Pons (tissue), 1 donor: ENCODE results near the gene PDE10A.
"Not testable (repeated sequence)": the region's sequence is repeated elsewhere in the genome, so short reads cannot be mapped to it uniquely, and the experiment has no call there.

Source experiments
- DNase-seq: peaks from one replicate; pipeline ENCODE4 v3.0.0-alpha.2; 2016; ENCODE audit warnings: low spot score

PDE10A gene

DNA sequence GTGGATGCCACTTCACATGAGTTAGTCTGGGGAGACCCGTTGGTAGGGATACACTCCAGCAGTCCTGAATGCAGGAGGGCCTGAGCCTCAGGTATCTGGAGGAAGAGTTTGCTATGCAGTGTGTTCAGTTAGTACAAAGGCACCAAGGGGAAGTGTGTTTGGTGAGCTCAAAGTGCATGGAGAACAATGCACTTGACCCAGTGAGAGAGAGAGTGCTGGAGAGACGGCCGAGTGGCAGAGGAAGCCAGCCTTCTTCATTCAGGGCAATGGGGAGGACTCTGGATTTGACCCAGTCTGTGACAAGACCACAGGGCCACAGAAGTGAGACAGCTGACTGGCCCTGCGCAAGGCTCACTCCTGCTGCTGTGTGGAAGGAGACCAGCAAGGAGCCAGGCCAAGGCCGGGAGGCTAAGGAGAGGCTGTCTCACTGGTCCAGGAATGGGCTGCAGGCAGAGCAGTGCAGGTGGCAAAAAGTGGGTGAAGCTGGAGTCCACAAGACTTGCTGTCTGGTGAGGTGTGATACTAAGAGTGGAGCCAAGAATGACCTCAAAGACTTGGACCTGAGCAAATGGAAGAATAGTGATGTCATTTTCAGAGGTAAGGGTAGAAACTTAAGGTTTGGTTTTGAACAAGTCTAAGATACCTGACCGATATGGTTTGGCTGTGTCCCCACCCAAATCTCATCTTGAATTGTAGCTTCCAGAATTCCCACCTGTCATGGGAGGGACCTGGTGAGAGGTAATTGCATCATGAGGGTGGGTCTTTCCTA is 38.0 kb downstream of the PDE10A start:
- DNase-seq: no peak

DNA sequence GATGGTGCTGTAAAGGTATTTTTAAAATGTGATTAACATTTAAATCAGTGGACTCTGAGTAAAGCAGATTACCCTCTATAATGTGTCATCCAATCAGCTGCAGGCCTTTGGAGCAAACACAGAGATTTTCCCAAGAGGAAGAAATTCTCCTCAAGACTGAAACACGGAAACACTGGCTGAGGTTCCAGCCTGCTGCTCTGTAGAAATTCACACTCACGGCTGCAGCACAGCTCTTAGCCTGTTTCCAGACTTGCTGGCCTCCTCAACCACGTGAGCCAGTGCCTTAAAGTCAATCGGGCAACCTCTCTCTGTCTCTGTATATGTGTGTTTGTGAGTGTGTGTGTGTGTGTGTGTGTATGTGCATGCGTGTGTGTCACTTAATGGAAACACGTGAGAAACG is 41.1 kb downstream of the PDE10A start:
- no peak for DNase-seq

- DNase-seq: not testable (repeated sequence)
Observed at GRCh38 chr6:165618891-165619290, 44.1 kb downstream of the PDE10A start.

- DNase-seq: no peak
Observed at GRCh38 chr6:165618241-165618640, 44.8 kb downstream of the PDE10A start.

DNA sequence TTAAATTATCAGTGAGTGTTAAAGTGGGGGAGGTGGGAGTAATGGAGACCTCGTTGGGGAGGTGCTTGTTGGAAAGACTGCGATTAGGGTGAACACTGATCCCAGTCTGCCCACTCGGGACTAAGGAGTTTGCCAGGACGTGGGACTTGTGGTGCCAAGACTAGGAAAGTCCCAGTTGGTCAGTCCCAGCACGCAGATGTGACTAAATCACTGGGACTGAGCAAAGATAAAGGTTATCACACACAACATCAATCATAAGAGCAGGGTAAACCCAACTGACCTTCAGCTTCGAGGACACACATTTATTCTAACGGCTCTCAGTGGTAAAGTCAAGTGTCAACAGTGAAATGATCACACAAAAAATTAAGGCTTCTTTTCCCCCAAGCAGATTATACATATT is 45.5 kb downstream of the PDE10A start:
- no peak for DNase-seq

GRCh38 chr6:165616116-165616515 is 46.9 kb downstream of the PDE10A start:
- DNase-seq: peak; percentile 15

DNA sequence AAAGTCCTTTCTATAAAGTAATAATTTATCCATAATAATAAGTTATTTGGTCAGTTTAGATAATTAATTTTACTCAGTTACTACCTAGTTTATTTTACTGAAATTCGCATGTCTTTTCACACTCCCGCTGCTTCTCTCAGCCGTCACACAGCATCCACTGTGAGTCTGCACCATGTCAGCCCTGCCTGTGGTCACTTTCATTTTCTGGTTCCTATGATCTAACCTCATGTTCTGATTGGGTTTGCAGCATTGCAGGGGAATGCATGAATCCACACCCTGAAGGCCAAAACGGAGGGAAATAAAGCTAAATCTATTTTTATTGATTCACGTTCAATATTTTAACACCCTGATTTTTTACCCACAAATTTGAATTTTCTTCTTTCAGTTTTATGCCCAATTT is 47.4 kb downstream of the PDE10A start:
- DNase-seq: peak; percentile 19

- no peak for DNase-seq
Observed at GRCh38 chr6:165611294-165611693, 51.7 kb downstream of the PDE10A start.

DNA sequence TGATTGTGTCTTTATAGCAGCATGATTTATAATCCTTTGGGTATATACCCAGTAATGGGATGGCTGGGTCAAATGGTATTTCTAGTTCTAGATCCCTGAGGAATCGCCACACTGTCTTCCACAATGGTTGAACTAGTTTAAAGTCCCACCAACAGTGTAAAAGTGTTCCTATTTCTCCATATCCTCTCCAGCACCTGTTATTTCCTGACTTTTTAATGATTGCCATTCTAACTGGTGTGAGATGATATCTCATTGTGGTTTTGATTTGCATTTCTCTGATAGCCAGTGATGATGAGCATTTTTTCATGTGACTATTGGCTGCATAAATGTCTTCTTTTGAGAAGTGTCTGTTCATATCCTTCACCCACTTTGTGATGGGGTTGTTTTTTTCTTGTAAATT is 54.5 kb downstream of the PDE10A start:
- not testable (repeated sequence) for DNase-seq

DNA sequence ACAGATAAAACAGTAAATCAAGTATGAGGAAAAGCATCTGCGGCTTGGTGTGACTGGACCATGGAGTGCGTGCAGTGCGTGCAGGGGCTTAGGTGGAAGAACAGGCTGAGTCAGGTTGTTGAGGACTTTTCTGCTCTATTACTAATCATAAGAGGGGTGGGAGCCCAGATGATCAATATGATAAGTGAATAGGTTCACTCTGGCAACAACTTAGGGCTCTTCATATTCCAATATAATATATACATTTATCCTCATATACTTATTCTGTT is 56.4 kb downstream of the PDE10A start:
- DNase-seq: no peak

- DNase-seq: no peak
Observed at GRCh38 chr6:165605901-165606739, 56.9 kb downstream of the PDE10A start.

DNA sequence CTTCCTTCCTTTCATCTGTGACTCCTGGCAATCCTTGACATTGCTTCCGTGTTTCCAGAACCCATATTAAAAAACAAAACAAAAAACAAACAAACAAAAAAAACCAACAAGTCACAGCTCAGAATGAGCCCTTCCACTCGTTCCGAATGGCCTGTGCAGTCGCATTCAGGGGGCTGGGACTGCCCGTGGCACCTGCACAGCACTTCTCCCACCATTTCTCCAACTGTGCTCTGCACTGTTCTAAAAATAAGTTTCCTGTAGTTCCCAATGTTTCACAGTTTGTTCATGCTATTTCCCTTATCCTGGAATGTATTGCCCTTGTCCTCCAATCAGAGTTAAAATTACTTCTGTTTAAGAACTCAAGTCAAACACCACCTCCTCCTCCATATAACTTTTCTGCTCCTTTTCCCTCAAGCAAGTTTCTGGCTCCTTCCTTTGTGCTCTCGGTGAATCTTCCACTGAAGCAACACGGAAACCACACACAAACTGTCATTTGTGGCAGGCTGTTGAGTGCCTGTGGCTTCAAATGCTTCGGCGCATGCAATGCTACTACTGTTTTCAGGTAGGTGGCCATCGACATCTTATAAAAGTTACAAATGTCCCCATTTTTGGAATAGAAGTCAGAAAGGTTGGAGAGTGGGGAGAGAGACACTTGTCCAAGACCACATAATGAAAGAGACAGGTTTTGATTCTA is 57.7 kb downstream of the PDE10A start:
- DNase-seq: no peak

DNA sequence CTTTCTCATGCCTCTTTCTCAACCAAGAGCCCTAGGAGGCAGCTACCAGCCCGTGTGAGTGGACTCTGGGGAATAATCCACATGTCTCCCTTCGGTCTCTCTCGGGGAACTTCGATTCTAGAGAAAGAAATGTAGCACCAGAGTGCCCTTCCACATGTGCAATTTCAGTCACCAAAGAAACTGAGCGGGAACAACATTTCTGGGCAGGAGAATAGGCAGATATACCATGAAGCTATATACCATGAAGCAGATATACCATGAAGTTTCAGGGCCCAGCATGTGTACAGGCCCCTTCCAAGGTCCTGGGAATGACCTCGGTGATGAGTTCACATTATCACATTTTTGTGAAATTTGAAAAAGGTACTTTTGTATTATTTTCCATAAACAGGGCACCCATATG is 60.8 kb downstream of the PDE10A start:
- no peak for DNase-seq

GRCh38 chr6:165600606-165601005 is 62.4 kb downstream of the PDE10A start:
- no peak for DNase-seq

- DNase-seq: peak; percentile 15
Observed at GRCh38 chr6:165599596-165600487, 63.2 kb downstream of the PDE10A start.

DNA sequence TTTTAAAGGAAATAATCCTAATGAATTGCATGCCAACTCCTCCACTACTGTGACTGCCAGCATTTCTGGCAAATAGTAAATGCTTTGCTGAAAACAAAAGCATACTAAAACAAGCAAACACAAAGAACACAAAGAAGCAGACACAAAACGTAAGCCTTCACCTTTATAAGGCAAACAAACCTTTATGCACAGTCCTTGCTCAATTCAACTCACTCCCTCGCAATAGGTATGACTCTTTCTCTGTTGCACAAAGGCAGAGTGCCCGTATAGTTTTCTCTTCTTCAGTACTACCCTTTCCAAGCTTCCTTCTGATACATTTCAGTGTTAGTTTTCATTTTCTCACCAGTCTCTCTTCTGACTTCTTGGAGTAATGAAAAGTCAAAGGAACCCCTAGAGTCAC is 63.9 kb downstream of the PDE10A start:
- DNase-seq: no peak

DNA sequence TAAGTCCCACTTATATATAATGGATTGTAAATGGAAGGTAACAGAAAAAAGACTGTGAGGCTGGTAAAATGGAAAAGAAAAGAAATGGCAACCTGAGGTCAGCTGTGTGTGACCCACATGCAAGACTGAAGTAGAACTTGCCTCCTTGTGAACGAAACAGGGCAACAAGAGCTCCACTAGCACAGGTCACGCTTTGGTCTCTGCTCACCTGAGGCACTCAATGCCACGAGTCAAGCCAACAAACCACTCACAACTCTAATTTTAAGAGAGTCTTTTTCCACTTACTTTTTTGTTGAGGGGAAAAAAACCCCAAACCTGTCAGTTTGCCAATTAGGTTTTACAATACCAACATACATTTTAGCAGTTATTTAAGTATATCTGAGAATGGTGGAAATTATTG is 65.2 kb downstream of the PDE10A start:
- no peak for DNase-seq

DNA sequence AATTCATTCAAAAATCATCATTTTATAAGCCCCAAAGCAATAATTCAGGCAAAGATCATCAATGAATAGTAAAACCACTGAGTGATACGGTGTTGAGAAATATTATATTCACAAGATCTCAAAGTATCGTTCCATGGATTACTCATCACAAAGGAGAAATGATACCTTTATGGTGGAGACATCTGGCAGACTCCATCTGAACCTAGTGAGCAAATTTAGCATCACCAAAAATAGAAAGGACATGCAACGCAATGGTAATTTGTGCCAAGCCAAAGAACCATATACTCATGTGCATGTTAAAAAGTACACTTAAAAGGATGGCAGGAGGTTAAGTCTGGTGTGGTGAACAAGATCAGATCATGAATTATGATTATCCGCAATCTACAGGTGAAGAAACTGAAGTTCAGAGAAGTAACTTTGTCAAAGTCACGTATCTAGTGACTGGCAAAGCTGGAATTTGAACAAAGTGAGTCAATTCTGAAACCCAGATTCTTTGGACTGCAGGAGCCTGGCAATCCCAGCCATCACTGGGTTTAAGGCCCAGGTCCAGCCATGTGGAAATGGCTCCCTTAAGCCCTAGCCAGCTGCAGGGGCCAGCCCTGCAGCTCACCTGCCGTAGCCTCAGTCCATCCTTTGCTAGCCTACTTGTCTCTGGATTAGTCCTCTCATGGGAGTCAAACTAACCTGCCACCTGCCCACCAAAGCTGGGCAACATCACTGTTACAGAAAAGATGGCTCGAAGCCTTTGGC is 68.3 kb downstream of the PDE10A start:
- DNase-seq: no peak

DNA sequence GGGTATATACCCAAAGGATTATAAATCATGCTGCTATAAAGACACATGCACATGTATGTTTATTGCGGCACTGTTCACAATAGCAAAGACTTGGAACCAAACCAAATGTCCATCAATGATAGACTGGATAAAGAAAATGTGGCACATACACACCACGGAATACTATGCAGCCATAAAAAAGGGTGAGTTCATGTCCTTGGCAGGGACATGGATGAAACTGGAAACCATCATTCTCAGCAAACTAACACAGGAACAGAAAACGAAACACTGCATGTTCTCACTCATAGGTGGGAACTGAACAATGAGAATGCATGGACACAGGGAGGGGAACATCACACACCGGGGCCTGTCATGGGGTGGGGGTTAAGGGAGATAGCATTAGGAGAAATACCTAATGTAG is 70.1 kb downstream of the PDE10A start:
- not testable (repeated sequence) for DNase-seq

GRCh38 chr6:165588515-165588914 is 74.5 kb downstream of the PDE10A start:
- DNase-seq: no peak

- no peak for DNase-seq
Observed at GRCh38 chr6:165587206-165587605, 75.8 kb downstream of the PDE10A start.
